Umbilical cord (tissue), 2 donors: ENCODE results near the gene NCR2. TPM values are rescaled to one million over a fixed set of nuclear protein-coding genes. Genes with fewer than 3 reads are reported as not detected.
"Not testable (repeated sequence)": the region's sequence is repeated elsewhere in the genome, so short reads cannot be mapped to it uniquely, and the experiment has no call there.

Source experiments
- DNase-seq: peaks from one replicate; pipeline ENCODE4 v3.0.0-alpha.2; 2015; ENCODE audit warnings: low spot score
- total RNA-seq: library from RNA; depleted of rRNA; stranded (reverse); fragments of >200 nt; gene quantifications from one replicate; pipeline ENCODE4 v1.2.3, GENCODE V29; 2014; ENCODE audit warnings: low replicate concordance; ENCODE audit not compliant: insufficient read depth

Gene NCR2, protein sequence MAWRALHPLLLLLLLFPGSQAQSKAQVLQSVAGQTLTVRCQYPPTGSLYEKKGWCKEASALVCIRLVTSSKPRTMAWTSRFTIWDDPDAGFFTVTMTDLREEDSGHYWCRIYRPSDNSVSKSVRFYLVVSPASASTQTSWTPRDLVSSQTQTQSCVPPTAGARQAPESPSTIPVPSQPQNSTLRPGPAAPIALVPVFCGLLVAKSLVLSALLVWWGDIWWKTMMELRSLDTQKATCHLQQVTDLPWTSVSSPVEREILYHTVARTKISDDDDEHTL
- not detected for total RNA-seq

DNA sequence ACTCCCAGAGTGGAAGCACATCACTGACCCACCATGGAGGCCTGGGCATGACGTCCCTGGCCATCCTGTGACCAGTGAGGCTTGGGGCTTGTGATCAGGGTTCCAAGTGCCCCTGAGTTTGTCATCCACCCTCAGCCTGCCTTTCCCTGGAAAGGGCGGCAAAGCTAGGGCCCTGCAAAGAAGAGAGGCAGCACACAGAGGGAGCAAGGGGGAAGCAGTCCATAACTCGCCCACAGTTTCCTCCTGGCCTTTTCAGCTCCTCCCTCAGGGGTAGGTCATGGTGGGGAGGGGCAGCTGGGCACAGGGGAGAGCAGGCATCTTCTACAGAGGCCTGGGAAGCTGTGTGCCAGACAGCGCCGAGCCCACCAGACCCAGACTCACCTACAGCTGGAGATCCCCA is at the start of gene NCR2:
Gene NCR2 (plus strand): TSS at position 313 of the 400 bp plus-strand sequence. CDS start 269 bp downstream, outside the sequence.
- DNase-seq = no peak

DNA sequence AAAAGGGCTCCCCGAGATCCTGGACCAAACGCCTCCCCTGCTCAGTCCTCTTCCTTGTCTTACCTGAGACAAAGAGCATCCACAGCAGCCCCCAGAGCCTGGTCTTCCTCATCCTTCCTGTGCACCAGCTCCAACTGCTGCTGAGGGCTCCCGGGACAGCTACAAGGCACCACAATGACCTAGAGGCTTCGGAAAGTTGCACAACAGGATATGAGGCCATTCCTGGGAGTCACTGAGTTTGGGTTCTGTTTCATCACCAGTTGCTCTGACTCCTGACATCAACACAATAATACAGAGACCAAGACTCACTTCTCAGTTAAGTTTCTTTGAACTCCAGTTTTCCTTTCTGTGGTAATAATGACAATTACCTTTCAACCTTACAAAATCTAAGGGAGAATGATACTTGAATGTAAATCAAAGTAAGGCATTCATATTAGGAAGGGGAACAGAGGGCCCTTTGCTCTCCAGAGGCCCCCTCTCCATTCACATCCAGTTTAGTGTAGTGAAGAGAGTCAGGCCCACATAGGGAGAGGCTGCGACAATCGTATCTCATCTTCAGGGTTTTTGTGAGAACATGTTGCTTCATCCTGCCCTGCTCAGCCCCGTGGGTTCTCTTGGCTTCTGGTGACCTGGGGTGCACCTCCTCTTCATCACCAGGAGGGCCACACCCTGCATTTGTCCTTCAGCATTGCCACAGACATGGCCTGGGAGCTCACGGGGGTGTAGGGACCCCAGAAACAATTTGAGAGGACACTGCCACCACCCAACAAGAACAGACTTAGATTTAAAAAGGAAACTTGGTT is 48.7 kb upstream of the NCR2 start, which contains the start of gene TREM1:
Gene TREM1 (minus strand): TSS at position 139 of the 803 bp plus-strand sequence. CDS start 27 bp downstream, at position 112.
- DNase-seq = peak; percentile 33

DNA sequence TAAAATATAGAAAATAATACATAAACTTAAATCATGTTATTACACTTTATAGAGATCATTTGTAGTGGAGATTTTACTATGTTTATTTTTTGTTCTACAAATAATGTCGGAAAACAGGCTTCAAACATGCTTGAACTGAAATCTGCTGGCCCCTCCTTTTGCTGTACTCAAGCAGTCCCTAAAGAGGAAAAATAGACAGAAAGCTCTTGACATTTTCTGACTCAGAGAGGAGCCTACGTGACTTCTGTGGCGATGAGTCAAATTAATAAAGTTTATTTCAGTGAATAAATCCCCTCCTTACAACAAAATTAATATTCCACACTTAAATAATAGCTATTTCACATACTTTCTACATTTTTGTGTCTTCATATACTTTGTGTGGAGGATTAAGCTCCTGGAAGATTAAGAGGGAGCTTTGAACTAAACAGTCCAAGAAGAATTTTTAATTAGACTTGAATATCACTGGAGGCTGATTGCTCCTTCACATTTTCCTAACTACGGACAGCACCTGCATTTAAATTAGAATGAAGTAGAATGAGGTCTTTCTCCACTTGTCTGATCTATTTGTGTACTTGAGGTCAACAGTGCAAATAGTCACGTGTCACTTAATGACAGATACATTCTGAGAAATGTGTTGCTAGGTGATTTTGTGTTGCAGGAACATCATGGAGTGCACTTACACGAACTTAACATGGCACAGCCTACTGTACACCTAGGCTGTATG is 47.2 kb upstream of the NCR2 start:
- no peak for DNase-seq

DNA sequence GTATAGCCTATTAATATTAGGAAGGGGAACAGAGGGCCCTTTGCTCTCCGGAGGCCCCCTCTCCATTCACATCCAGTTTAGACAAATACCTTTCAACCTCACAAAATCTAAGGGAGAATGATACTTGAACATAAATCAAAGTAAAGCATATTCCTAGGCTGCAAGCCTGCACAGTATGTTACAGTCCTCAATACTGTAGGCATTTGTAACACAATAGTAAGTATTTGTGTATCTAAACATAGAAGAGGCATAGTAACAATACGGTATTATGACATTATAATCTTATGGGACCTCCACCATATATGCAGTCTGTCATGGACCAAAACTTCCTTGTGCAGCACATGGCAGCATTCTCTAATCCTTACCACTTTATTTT is 46.7 kb upstream of the NCR2 start:
- no peak for DNase-seq

DNA sequence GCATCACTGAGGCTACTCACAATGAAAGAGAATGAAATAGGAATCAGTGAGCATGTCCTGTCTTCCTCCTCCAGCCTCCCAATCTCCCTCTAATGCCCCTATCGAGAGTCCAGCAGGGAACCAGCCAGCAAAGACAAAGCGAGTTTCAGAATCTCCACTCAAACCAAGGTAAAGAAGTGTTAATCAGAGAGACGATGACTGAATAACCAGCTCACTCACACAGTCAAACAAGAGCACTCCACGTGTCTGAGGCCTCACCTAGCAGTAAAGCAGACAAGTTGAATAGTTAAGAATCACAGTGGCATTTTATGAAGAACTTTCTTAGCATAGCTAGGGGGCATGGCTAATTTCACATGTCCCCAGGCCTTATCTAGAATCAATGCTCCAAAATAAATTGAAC is 45.6 kb upstream of the NCR2 start:
- no peak for DNase-seq

DNA sequence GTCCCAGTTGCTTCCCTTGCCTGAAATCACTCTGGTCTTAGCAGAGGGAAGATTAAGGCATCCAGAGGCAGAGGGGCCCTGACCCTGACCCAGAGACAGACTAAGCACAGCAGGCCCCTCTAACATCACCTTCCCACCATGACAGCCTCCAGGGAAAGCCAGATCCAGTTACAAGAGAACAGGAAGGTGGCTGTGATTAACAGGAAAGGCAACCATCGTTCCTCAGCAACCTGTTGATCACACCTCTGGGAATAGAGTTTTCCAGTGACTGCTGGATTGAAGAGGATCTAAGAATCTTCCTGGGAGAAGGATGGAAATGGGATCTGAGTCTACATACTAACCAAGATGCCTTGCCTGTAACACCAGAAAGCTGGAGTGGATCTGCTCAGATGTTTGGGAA is 43.7 kb upstream of the NCR2 start:
- DNase-seq = no peak

DNA sequence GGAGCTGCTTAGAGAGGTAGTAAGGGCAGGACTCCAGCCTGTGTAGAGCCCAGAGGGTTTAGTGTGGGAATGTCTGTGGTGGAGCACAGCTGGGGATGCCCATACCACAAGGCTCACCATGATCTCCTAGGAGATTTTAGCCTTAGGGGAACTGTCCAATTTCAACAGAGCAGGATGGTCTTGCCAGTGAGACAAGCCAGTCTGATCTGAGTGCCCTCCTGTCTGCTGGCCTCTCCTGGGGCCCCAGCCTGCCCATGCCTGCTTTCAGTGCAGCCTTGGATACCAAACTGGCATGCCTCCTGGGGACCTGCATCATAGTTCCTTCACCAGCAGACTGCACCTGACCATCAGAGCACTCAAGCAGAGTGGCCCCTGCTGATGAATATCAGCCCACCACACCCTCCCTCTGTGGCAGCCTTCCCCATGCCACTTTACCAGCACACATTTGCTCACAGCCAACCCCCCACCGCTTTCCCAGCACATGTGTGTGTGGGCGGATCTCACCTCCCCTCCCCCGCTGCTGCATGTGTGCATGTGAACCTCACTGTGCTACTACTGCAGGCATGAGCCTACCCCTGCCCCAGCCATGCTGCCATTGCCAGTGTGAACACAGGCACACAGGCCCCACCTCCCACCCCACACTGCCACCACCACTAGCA is 41.1 kb upstream of the NCR2 start:
- no peak for DNase-seq

DNA sequence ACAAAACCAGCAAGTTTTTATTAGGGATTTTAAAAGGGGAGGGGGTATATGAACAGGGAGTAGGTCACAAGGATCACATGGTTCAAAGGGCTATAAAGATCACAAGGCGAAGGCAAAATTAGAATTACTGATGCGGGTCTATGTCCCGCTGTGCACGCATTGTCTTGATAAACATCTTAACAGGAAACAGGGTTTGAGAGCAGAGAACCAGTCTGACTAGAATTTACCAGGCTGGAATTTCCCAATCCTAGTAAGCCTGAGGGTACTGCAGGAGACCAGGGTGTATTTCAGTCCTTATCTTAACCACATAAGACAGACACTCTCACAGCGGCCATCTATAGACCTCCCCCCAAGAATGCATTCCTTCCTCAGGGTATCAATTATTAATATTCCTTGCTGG is 38.2 kb upstream of the NCR2 start:
- DNase-seq = not testable (repeated sequence)

DNA sequence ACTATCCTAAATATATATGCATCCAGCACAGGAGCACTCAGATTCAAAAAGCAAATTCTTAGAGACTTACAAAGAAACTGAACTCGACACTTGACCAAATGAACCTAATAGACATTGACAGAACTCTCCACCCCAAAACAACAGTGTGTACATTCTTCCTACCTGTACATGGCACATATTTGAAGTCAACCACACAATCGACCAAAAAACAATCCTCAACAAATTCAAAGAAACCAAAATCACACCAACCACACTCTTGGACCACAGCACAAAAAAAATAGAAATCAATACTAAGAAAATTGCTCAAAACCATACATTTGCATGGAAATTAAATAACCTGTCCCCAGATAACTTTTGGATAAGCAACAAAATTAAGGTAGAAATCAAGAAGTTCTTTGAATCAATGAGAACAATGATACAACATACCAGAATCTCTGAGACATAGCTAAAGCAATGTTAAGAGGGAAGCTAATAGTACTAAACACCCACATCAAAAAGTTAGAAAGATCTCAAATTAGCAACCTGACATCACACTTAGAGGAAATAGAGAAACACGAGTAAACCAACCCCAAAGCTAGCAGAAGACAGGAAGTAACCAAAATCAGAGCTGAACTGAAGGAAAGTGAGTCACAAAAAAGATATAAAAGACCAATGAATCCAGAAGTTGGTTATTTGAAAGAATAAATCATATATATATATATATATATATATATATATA is 36.5 kb upstream of the NCR2 start:
- no peak for DNase-seq

DNA sequence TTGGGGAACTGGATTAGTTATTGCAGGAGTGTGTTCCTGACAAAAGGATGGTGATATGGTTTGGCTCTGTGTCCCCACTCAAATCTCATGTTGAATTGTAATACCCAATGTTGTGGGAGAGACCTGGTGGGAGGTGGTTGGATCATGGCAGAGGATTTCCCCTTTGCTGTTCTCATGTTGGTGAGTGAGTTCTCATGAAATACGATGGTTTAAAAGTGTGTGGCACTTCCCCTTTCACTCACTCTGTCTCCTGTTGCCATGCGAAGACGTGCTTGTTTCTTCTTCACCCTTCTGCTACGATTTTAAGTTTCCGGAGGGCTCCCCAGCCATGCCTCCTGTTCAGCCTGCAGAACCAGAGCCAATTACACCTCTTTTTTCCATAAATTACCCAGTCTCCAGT is 32.8 kb upstream of the NCR2 start:
- no peak for DNase-seq

DNA sequence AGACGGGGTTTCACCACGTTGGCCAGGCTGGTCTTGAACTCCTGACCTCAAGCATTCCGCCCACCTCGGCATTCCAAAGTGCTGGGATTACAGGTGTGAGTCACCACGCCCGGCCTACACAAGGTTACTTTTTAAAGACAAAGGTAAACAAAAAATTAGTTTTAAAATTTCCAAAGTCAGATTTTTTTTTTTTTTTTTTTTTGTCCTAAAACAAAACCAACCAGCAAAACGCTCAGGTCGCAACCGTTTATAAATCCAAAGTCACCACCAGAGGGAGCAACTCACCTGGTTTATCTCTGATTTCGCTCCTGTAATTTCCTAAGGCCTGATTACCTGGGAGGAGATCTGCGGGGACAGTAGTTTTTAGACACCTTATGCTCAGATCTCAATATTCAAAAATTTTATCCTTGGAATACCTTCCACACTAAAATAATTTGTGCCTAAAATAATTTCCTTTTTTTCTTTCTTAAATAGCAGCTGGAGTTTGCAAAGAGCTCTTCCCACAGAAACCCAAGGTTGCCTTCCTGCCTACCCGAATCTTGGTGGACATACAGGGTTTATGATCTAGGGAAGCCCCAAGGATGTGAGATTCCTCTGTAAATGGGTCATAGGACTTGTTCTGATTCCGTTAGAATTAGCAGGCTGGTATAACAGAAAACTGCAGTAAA is 29.1 kb upstream of the NCR2 start:
- DNase-seq = peak; percentile 41

DNA sequence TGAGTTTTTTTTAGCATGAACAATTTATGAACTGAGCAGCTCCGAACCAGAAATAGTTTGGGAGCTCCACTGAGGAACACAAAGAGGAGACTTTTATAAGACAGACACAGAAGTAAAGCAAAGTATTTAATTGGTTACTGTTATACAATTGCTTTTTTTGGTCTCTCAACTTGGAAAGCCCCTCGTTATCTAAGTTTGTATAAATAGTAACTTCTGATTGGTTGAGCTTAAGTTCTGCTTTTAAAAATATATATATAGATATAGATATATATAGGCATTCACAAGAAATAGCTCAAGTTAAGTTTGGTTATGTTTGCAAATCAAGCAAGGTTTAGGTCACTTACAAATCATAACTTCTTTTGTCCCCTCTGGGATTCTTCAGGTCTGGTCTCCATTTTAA is 20.2 kb upstream of the NCR2 start:
- no peak for DNase-seq

DNA sequence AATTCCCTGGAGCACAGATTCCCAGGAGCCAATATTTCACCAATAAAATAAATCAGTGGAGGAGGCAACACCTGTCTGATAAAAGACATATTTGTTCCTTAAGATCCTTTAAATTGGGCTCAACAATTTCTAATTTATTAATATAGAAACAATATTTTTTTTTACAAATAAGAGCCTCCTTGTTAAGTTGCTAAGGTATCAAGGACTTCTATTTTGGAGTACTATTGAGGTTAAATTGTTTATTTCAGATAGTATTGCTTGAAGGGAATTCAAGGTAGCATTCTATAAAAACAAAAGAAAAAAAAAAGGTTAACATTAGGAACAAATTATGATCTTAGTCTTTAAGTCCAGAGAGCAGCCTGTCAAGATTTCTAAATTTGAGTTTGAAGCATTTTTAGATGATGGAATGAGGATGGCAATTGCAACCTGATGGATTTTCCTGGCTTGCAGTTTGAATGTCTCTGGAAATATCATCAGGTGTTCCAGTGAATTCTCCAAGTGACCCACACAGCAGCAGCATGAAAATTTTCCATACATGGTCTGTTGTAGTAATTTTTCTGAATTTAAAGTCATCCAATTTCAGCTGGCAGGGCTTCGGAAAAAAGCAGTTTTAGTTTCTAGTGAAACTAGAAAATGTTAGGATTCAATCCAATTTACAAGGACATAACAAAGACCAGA is 19.3 kb upstream of the NCR2 start:
- no peak for DNase-seq

DNA sequence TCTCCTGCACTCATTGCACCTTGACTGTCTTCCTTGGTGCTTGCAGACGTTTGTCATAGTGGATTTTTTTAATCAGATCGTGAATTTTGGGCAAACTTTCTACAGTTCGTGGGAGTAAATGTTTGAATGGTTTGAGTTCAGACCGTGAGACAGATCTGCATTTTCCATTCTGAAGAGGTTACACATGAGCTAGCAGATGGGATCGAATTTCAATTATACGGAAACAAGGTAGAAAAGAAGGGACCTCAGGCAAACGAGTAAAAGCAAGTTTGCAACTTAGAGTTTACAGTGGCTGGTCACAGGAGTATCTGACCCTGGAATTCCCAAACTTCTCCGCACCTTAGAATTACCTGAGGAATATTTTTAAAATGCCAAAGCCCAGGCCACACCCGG is 17.2 kb upstream of the NCR2 start:
- DNase-seq = no peak

DNA sequence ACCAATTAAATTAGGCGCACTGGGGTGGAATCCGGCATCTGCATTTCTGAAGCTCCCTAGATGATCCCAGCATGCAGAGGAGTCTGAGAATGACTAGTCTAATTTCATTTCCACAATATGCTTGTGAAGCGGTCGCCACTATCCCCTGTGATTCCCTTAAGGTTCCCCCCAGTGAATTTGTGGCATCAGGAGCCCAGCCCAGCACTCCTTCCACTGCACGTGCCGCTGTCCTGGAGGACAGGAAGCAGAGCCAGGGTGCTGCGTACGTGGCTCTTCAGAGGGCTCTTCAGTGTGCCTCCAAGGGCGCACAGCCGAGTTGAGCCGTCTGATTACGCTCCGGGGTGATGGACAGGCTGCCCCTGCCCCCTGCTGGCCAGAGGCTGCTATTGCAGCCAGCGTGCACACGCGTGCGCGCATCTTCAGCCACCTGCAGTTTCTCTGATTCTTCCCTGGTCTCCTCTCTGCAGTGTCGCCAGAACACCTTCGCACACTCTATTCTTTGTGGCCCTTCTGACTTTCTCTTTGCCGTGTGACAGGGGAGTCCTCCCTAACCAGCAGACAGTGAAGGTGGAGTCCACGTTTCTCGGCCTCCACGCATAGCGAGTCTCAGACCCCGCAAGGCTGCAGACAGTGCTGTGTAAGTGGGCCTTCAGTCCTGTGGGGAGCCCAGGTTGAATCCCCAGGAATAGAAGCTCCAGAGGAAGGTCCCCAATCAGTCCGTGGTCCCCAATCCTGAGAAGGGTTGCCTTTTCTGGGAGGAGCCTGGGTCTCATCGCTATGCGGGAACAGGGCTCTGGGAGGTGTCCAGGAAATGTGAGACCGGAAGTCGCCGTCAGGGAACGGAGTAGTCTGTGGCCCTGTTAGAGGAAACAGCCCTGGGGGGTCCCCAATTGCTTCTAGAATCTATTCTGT is 16.5 kb upstream of the NCR2 start:
- DNase-seq = peak; percentile 83

DNA sequence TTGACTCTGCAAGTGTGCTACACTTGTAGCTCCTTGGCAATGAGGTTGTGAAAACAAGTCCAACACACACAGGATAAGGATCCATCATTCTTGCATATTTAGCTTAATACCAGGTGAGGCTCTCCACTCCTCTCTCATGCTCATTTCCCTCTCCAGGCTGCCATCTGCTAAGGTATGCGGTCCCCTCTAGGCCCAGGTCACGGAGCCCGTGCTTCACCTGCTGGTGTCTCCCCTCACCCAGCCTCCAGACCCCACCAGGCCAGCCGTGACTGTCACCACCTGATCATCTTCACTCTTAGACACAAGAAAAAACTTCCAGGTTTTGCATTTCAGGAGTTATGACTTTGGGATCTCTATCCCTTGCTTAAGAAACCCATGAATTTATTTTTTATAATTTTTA is 14.2 kb upstream of the NCR2 start:
- DNase-seq = no peak

DNA sequence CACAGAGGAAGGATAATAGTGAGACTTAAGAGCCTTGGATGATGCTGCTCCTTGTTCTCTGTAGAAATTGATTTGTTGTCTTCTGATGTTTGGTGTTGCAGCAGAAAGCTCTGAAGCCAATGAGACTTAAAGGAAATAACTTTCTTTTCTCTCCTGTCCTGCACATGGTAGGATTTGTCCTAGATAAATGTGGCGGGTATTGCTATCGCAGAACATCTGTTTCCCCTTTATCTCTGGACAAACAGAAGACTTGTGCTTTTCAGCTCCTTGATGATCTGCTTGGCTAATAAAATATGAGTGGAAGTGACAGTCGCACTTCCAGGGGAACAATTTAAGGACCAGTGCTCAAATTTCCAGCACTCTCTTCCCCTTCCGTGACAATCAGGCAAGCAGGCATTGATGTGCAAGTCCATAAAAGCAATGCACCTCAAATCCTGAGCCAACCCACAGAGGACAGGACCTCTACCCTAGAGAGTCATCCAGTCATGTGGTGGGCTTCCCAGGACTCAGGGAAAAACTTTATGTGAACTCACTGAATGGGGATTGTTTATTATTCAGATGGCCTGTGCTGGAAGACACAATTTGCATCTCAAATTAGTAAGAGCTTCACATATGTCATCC is 9.9 kb upstream of the NCR2 start:
- DNase-seq = no peak

DNA sequence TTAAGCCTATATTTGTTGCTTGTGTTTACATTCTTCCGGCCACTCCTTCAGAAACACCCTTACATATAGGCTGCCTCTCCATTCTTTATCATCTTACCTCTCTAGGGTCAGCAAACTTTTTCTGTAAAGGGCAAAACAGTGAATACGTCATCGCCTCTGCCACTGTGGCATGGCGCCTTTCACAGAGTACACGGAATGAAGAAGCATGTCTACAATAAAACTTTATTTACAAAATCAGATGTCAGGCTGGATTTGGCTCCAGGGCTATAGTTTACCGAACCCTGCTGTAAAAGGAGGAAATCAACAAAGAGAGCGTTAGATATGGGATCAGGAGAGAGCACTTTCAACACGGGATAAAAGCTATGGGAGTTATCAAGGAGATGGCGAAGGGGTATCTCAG is 9.3 kb upstream of the NCR2 start:
- DNase-seq = no peak

DNA sequence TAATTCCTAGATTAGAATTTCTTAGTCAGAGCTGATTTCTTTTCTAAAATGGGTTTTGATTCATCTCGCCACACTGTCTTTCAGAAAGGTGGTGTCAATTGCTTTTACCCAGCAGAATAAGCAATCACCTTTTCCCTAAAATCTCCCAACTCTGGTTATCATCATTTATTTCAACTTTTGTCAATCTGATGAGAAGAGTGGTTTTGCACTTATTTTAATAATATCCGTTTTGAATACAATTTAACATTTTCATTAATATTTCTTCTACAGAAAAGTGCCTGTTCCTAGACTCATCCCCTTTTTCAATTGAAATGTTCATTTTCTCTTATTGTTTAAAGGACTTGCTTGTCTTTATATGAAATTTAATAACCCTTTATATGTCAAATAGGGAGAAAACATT is 8.2 kb upstream of the NCR2 start:
- no peak for DNase-seq
